HFF-Myc (cell line): ENCODE measurements around the gene PCBD1.
A peak's percentile ranks its signal among the peaks of the same experiment; 100 is the strongest.

Experiments used
- DNase-seq: peaks from one replicate; pipeline ENCODE4 v3.0.0-alpha.2; 2011; ENCODE audit warnings: low read depth; ENCODE audit errors: extremely low read depth
- H3K4me3 ChIP-seq: replicated peaks from 2 replicates; pipeline ENCODE4 v1.5.1; 2011; ENCODE audit warnings: low read depth, mild to moderate bottlenecking, control low read depth, low read length
- TF ChIP-seq, protein P1 (sequence below): IDR thresholded peaks from 2 replicates; pipeline ENCODE4 v1.5.1; 2012; ENCODE audit warnings: mild to moderate bottlenecking, low read depth, low read length, control low read depth; ENCODE audit errors: missing control alignments

PCBD1 gene

DNA sequence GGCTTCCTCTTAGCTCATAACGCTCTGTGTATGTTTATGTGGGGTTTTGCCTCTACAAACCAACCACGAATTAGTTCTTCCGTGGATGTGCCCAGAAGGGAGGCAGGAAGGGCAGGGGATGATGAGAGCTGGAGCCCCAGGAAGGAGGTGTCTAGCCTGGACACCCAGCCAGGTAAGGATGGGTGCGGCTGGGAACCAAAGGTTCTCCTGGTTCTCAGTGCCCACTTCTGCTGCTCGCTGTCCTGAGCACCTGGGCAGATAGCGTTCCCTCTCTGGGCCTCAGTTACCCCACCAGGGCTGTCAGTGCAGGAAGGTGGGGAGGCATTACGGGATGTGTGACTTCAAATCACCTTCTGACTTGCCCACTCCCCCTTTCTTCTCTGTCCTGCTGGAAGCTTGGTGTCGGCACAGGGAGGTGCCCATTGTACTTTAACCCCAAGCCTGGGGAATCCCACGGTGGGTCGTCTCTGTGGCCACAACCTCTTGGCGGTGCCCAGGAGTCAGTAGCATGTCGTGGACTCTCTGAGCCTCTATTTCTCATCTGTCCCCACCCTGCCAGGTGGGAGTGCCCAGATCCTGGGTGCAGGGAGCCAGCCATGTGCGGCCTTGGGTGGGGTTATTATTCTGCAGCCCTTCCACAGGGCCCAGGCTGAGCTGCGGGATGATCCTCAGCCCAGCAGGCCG is 18.7 kb upstream of the PCBD1 start:
- no peak for DNase-seq
- TF ChIP-seq, protein P1, sequence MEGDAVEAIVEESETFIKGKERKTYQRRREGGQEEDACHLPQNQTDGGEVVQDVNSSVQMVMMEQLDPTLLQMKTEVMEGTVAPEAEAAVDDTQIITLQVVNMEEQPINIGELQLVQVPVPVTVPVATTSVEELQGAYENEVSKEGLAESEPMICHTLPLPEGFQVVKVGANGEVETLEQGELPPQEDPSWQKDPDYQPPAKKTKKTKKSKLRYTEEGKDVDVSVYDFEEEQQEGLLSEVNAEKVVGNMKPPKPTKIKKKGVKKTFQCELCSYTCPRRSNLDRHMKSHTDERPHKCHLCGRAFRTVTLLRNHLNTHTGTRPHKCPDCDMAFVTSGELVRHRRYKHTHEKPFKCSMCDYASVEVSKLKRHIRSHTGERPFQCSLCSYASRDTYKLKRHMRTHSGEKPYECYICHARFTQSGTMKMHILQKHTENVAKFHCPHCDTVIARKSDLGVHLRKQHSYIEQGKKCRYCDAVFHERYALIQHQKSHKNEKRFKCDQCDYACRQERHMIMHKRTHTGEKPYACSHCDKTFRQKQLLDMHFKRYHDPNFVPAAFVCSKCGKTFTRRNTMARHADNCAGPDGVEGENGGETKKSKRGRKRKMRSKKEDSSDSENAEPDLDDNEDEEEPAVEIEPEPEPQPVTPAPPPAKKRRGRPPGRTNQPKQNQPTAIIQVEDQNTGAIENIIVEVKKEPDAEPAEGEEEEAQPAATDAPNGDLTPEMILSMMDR, result no peak
- no peak overlapping the region for H3K4me3 ChIP-seq

DNA sequence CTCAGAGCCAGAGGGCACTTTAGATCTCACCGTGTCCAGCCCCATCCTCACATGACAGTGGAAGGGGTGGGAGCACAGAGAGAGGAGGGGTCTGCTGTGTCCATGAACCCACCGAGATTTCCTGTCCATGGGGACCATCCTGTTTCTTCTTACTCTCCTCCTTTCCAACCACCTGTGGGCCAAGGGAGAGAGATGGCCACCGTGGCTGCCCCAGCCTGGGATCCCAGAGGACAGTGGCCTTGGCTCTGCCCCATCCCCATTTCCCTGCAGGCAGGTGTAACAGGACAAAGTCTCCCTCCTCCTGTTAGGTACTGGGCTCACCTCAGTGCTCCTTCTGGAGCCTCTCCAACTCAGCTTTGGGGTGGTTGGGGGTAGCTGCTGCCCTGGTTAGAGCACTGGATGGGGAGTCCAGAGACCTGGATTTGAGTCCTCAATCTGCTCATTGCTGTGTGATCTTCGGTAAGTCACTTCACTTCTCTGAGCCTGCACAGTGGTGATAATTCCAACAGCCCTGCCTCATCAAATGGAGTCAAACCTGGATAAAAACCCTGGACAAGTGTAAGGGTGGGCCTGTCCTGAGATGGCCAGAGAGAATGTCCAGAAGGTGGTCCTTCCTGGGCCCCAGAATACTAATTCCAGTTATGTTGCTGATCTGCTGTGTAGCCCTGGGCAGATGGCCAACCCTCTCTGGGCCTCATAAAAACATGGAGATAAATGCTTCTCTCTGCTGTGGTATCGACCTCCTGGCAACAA is 17.8 kb upstream of the PCBD1 start:
- H3K4me3 ChIP-seq, result no peak overlapping the region
- DNase-seq, result no peak
- TF ChIP-seq, protein P1, result no peak

DNA sequence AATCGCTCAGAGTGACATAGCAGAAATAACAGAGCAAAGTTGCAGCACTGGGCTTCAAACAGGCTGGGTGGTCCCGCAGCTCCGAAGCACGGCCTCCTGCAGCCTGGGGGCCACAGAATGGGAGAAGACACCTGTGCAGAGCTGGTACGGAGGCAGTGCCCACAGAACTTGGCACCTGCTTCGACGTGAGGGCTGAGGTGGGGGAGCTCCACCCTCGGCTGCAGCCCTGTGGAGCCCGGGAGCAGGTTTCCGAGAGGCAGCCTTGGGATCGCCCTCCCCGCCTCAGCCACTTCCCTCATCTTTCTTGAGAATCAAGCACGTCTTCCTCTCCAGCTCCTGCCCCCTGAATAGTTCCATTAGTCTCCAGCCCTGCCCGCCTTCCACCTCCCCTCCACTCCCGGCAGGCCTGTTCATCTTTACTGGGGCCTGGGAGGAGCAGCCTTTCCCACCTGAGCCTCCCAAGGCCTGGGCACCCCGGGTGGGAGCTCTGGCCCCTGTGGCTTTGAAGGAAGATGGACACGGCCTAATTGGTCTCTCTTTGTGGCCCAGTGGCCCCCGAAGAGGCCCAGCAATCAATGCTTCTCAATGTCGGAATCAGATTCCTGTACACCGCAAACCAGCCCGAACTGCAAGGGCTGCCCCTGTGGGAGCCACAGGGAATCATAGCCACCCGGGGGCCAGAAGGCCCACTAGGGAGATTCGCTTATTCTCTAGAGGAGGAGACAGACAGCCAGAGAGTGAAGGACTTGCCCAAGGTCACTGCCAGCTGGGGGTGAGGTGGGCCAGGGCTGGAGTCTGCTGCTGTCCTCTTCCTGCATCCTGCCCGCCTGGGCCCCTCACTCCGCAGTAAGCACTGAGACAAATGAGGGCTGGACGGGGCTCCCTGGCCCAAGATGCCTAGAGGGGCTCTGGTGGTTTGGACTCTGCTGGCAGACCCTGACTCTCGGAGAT is 17.0 kb upstream of the PCBD1 start:
- no peak for DNase-seq
- H3K4me3 ChIP-seq, result no peak overlapping the region
- TF ChIP-seq, protein P1, result no peak

DNA sequence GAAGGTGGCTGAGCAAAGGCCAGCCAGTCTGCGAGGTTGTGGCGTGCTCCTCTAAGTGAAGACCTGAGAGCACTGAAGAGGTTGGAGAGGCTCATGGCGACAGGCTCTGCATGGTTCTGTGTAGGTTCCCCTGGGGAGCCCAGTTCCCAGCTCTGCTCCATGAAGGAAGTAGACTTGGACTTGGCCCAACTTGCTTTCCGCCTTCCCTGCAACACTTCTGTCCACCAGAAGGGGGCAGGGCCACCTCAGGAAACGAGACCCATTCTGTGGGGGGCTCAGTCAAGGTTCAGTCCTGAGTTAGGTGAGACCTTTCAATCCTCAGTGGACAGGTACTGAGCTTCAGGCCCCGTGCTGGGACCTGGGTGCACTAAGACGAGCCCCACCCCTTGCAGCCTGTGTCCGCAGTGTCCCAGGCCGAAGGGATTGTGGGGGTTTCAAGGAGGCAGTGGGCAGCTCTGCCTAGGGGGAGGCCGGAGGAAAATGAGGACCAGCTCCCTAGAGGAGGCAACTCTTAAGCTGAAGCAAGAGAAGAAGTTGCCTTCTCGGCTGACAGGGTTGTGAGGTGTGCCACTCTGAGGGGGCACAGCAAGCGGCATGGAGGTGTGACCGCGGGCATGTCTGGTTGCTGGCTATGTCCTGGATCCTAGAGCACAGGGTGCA is 15.0 kb upstream of the PCBD1 start:
- H3K4me3 ChIP-seq, result no peak overlapping the region
- TF ChIP-seq, protein P1, result peak; percentile 94
- no peak for DNase-seq

DNA sequence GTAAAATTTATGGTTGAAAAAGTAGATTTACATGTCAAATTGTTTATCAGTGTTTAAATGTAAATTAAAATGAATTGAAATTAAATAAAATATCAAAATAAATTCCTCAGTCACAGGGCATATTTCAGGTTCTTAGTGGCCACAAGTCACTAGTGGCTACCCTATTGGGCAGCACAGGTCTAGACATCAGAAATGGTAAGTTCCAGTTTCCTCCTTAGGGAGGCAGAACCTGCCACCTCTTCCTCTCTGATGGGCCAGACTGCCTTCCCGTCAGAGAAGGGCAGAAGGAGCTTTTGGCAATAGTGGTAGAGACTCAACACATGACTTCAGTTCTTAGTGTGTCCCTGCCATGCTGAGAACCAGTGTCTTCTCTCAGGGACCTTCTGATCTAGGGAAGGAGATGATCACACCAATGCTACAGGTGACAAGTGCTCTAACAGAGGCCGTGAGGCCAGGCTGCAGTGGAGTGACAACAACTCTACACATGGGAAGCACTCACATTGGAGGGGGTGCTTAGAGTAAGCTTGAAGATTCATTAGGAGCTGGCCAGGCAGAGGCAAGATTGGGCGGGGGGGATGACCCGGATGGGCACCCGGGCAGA is 14.4 kb upstream of the PCBD1 start:
- H3K4me3 ChIP-seq, result no peak overlapping the region

More for the DNA sequence above, 14.4 kb upstream of the PCBD1 start:
- TF ChIP-seq, protein P1, result no peak
- no peak for DNase-seq
